Mesenchymal stem cell (in vitro differentiated cells and primary cell): ENCODE data around the gene EPAS1.

Source experiments
- DNase-seq: peaks from one replicate; pipeline ENCODE4 v3.0.0-alpha.2; 2013
- H2AFZ ChIP-seq: one replicate; pipeline ENCODE4 v1.6.1; 2013; ENCODE audit warnings: low read depth, mild to moderate bottlenecking, control low read depth, inconsistent platforms, low read length, moderate library complexity
- H2AK5ac ChIP-seq: 2 replicates; pipeline ENCODE4 v1.6.1; 2013; ENCODE audit warnings: low read length, moderate library complexity, mild to moderate bottlenecking, inconsistent platforms; ENCODE audit not compliant: severe bottlenecking
- H2BK120ac ChIP-seq: one replicate; pipeline ENCODE4 v1.6.1; 2013; ENCODE audit warnings: low read depth, mild to moderate bottlenecking, inconsistent platforms, low read length, moderate library complexity
- H2BK12ac ChIP-seq, 2 experiments: one replicate each; pipeline ENCODE4 v1.6.1; 2013; ENCODE audit warnings: inconsistent platforms in 2 of 2, low read length in 2 of 2, mild to moderate bottlenecking in 2 of 2, moderate library complexity in 2 of 2, control low read depth in 1 of 2
- H2BK15ac ChIP-seq: one replicate; pipeline ENCODE4 v1.6.1; 2013; ENCODE audit warnings: mild to moderate bottlenecking, low read depth, inconsistent platforms; ENCODE audit not compliant: poor library complexity, severe bottlenecking
- H2BK5ac ChIP-seq: 2 replicates; pipeline ENCODE4 v1.6.1; 2013; ENCODE audit warnings: low read depth, mild to moderate bottlenecking, low read length, control low read depth, inconsistent platforms; ENCODE audit not compliant: poor library complexity, severe bottlenecking
- H3K14ac ChIP-seq, 2 experiments: one replicate each; pipeline ENCODE4 v1.6.1; 2013; ENCODE audit warnings: inconsistent platforms in 2 of 2, low read length in 2 of 2, control low read depth in 1 of 2, mild to moderate bottlenecking in 1 of 2, moderate library complexity in 1 of 2
- H3K18ac ChIP-seq, 2 experiments: one replicate each; pipeline ENCODE4 v1.6.1; 2013; ENCODE audit warnings: inconsistent platforms in 2 of 2, low read length in 2 of 2, control low read depth in 1 of 2, low read depth in 1 of 2, mild to moderate bottlenecking in 1 of 2
- H3K23ac ChIP-seq, 2 experiments: one replicate each; pipeline ENCODE4 v1.6.1; 2013; ENCODE audit warnings: inconsistent platforms in 2 of 2, low read length in 2 of 2, mild to moderate bottlenecking in 2 of 2, moderate library complexity in 2 of 2, control low read depth in 1 of 2
- H3K27ac ChIP-seq: 2 replicates; pipeline ENCODE4 v1.5.1; 2013; ENCODE audit warnings: mild to moderate bottlenecking, moderate library complexity, low read length, control low read depth, inconsistent platforms; ENCODE audit not compliant: poor library complexity, severe bottlenecking
- H3K27me3 ChIP-seq, 2 experiments: 2 replicates each; pipeline versions ENCODE4 v1.6.1 to v1.7.0; 2013; ENCODE audit warnings: low read length in 2 of 2, mild to moderate bottlenecking in 2 of 2, moderate library complexity in 2 of 2, control low read depth in 1 of 2, inconsistent platforms in 1 of 2; ENCODE audit not compliant: control insufficient read depth in 1 of 2, insufficient read depth in 1 of 2
- H3K36me3 ChIP-seq, 2 experiments: 2 replicates each; pipeline versions ENCODE4 v1.6.1 to v1.7.0; 2013; ENCODE audit warnings: low read length in 2 of 2, control low read depth in 1 of 2, inconsistent platforms in 1 of 2, low read depth in 1 of 2, mild to moderate bottlenecking in 1 of 2; ENCODE audit not compliant: insufficient read depth in 2 of 2, control insufficient read depth in 1 of 2
- H3K4ac ChIP-seq, 2 experiments: one replicate each; pipeline ENCODE4 v1.6.1; 2013; ENCODE audit warnings: inconsistent platforms in 2 of 2, low read length in 2 of 2, mild to moderate bottlenecking in 2 of 2, moderate library complexity in 2 of 2, control low read depth in 1 of 2, low read depth in 1 of 2
- H3K4me1 ChIP-seq: 2 replicates; pipeline ENCODE4 v1.6.1; 2013; ENCODE audit warnings: low read depth, low read length, control low read depth; ENCODE audit not compliant: control insufficient read depth, insufficient read depth
- H3K4me2 ChIP-seq: 2 replicates; pipeline ENCODE4 v1.6.1; 2013; ENCODE audit warnings: low read length, mild to moderate bottlenecking, inconsistent platforms; ENCODE audit not compliant: poor library complexity, severe bottlenecking
- H3K4me3 ChIP-seq, 2 experiments: 2 replicates each; pipeline versions ENCODE4 v1.5.1 to v1.7.0; 2013; ENCODE audit warnings: low read length in 2 of 2, mild to moderate bottlenecking in 2 of 2, control low read depth in 1 of 2, low read depth in 1 of 2; ENCODE audit not compliant: insufficient read depth in 1 of 2
- H3K79me1 ChIP-seq: replicated peaks from 2 replicates; pipeline ENCODE4 v1.6.1; 2013; ENCODE audit warnings: mild to moderate bottlenecking, control low read depth, low read length, inconsistent platforms; ENCODE audit not compliant: poor library complexity, severe bottlenecking
- H3K9ac ChIP-seq: 2 replicates; pipeline ENCODE4 v1.7.0; 2013; ENCODE audit warnings: mild to moderate bottlenecking, low read length, moderate library complexity
- H3K9me3 ChIP-seq: 2 replicates; pipeline ENCODE4 v1.7.0; 2013; ENCODE audit warnings: mild to moderate bottlenecking, low read length; ENCODE audit not compliant: control insufficient read depth
- H4K8ac ChIP-seq: one replicate; pipeline ENCODE4 v1.6.1; 2013; ENCODE audit warnings: inconsistent platforms, mild to moderate bottlenecking, low read length, moderate library complexity
- H4K91ac ChIP-seq: one replicate; pipeline ENCODE4 v1.6.1; 2013; ENCODE audit warnings: mild to moderate bottlenecking, low read length, inconsistent platforms
- WGBS: methylation state at CpG from one replicate; pipeline ENCODE4 v1.1.7; 2013; ENCODE audit warnings: mixed read lengths; 5-methylcytosine and 5-hydroxymethylcytosine counted together

EPAS1 gene

GRCh38 chr2:46404181-46404759 is 107.1 kb downstream of the EPAS1 start:
- H3K4ac ChIP-seq = no peak overlapping the region
- no peaks in the 10 kb centered on the region for H3K27me3 ChIP-seq
- no peak overlapping the region for H2BK12ac ChIP-seq
- no peak overlapping the region for H2AK5ac ChIP-seq
- H4K91ac ChIP-seq = no peak overlapping the region
- no peak overlapping the region for H3K4me2 ChIP-seq
- no peaks in the 10 kb centered on the region for H3K79me1 ChIP-seq
- no peak overlapping the region for H3K9ac ChIP-seq
- H2AFZ ChIP-seq = no peak overlapping the region
- H2BK120ac ChIP-seq = no peak overlapping the region
- H2BK15ac ChIP-seq = no peak overlapping the region
- DNase-seq = no peak
- no peak overlapping the region for H3K27ac ChIP-seq
- H2BK5ac ChIP-seq = no peak overlapping the region
- H3K36me3 ChIP-seq = no peaks in the 10 kb centered on the region
- H3K18ac ChIP-seq = no peak overlapping the region
- no peak overlapping the region for H4K8ac ChIP-seq
- no peak overlapping the region for H3K14ac ChIP-seq
- H3K9me3 ChIP-seq = no peaks in the 10 kb centered on the region
- no peaks in the 10 kb centered on the region for H3K4me1 ChIP-seq
- no peak overlapping the region for H3K4me3 ChIP-seq
- WGBS = 90% methylated on average over 8 of the region's 8 CpGs
- H3K23ac ChIP-seq = peak overlapping the region in 1 of 2 experiments; percentile 34

GRCh38 chr2:46407852-46408455 is 110.7 kb downstream of the EPAS1 start:
- no peak overlapping the region for H4K8ac ChIP-seq
- H2BK12ac ChIP-seq = no peak overlapping the region
- H3K27ac ChIP-seq = no peak overlapping the region
- no peak overlapping the region for H4K91ac ChIP-seq
- H2AFZ ChIP-seq = no peak overlapping the region
- no peaks in the 10 kb centered on the region for H3K36me3 ChIP-seq
- DNase-seq = no peak
- H3K9me3 ChIP-seq = no peaks in the 10 kb centered on the region
- WGBS = 93% methylated on average over 14 of the region's 14 CpGs
- H3K14ac ChIP-seq = no peak overlapping the region
- H3K4ac ChIP-seq = no peak overlapping the region
- peak overlapping the region; percentile 34 for H3K9ac ChIP-seq
- H2BK15ac ChIP-seq = no peak overlapping the region
- H3K4me1 ChIP-seq = peaks cover 4% of the 10 kb centered on the region
- no peak overlapping the region for H3K4me3 ChIP-seq
- no peaks in the 10 kb centered on the region for H3K27me3 ChIP-seq
- H3K23ac ChIP-seq = no peak overlapping the region
- H3K18ac ChIP-seq = no peak overlapping the region
- no peak overlapping the region for H2AK5ac ChIP-seq
- no peak overlapping the region for H2BK5ac ChIP-seq
- no peaks in the 10 kb centered on the region for H3K79me1 ChIP-seq
- H3K4me2 ChIP-seq = no peak overlapping the region
- no peak overlapping the region for H2BK120ac ChIP-seq

GRCh38 chr2:46409756-46410155 is 112.5 kb downstream of the EPAS1 start:
- Histone ChIP-seq H3K9me3 (no peaks in the 10 kb centered on the region), H3K9ac (no peak overlapping the region), H3K14ac (no peak overlapping the region), H3K18ac (no peak overlapping the region), H3K36me3 (no peaks in the 10 kb centered on the region), H3K27ac (no peak overlapping the region), H3K79me1 (no peaks in the 10 kb centered on the region), H3K27me3 (no peaks in the 10 kb centered on the region), H3K4me3 (no peak overlapping the region), H2BK15ac (no peak overlapping the region), H3K4me2 (no peak overlapping the region), H2BK120ac (no peak overlapping the region), H2AK5ac (no peak overlapping the region), H3K4me1 (peaks cover 4% of the 10 kb centered on the region), H2BK12ac (no peak overlapping the region), H4K8ac (no peak overlapping the region), H3K4ac (no peak overlapping the region), H3K23ac (no peak overlapping the region), H4K91ac (no peak overlapping the region), H2AFZ (no peak overlapping the region), H2BK5ac (no peak overlapping the region)
- DNase-seq = no peak
- 87% methylated on average over 4 of the region's 4 CpGs for WGBS

DNA sequence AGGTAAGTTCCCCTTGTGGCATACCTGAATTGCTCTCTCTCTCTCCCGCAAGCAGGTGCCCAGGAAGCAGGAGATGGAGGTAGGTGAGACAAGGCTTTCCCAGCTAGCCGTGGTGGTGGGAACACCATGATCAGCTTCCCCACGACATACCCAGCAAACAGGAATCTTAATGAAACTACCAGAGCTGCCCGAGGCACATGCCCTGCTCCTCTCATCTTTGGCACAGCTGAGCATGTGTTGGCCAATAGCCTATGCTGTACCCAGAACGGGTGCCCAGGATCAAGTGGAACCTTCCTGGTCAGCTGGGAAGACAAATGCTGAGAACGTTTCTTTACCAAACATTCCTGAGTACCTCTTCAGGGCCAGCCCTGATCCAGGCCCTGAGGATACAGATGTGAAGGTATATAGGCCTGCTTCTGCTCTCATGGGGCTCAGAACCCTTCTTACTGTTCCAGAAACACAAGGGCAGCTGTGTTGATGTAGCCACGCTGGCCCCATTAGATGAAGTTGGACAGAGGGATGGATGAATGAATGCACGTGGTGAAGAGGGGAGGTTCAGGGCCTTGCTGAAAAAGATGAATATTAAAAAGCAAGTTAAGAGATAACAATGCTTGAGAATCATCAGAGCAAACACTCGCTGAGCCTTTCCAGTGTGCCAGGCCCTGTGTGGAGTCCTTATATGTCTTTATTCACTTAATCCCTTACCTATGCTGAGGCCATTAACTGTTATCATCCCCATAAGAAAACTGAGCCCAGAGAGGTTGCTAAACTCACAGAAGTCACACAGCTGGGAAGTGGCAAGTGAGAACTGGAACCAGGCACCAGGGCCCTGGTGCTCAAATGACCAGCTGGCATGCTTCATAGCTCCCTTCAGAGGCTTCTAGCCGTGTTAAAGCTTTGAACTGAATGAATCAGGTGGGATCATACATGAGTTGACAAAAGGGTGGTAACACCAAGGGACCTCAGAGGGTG is 113.4 kb downstream of the EPAS1 start:
- Histone ChIP-seq H2AFZ (no peak overlapping the region), H3K9ac (no peak overlapping the region), H3K9me3 (peaks cover 5% of the 10 kb centered on the region), H4K91ac (no peak overlapping the region), H3K18ac (no peak overlapping the region), H2BK120ac (no peak overlapping the region), H3K4me3 (no peak overlapping the region), H3K4ac (no peak overlapping the region), H3K14ac (no peak overlapping the region), H3K4me1 (peaks cover 4% of the 10 kb centered on the region), H3K23ac (no peak overlapping the region), H2AK5ac (peak overlapping the region; percentile 71), H3K79me1 (no peaks in the 10 kb centered on the region), H2BK15ac (no peak overlapping the region), H3K36me3 (no peaks in the 10 kb centered on the region), H3K4me2 (no peak overlapping the region), H2BK12ac (no peak overlapping the region), H4K8ac (no peak overlapping the region), H3K27me3 (no peaks in the 10 kb centered on the region), H3K27ac (no peak overlapping the region), H2BK5ac (no peak overlapping the region)
- no peak for DNase-seq
- 88% methylated on average over 10 of the region's 10 CpGs for whole genome bisulfite sequencing
